OCI-LY3 (cell line): ENCODE results near the gene MRM2.

Experiments used
- EZH2phosphoT487 ChIP-seq: fragments of 200-600 bp; shearing (Covaris generic); IDR thresholded peaks from 2 replicates; pipeline ENCODE4 v1.6.1; 2018; ENCODE audit warnings: antibody characterized with exemption, mixed run types, low read depth
- TF ChIP-seq, protein P1 (sequence below): fragments of 200-600, 300-600 bp; sonication (generic); IDR thresholded peaks from 2 replicates; pipeline ENCODE4 v1.5.1; 2014; ENCODE audit warnings: antibody characterized with exemption, low read length, low read depth

DNA sequence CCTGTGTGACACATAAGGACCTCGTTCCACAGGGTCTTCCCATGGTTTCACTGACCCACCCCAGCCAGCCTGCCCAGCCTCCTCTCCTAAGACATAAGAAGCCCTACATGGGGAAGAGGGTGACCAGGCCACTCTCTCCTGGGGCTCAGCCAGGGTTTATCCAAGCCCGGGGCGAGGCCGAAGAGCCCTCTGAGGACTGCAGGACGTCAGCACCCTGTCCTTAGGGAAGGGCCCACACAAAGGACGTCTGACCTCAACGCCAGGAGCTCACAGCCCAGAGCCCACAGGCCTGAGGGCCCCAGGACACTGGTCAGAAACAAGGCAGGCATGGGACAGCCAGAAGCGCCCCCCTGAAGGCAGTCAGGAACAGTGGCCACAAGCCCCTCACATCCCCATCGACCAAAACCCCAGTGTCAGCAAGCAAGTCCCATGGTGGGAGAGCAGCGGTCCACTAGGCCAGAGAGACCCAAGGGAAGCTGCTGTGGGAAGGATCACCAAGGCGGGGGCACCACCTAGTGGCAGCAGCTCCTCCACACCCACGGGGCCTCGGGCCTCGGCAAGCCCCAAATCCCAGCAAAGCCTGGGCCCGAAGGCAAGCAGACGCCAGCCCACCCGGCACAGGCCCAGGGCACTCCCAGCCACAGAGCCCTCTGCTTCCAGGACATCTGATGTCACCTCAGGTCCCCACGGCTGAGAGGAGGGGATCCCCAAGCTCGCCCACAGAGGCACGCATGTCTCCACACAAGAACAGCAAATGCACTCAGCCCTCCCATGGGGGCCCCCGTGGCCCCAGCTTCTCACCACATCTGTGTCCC, 32.7 kb downstream of the MRM2 start:
- TF ChIP-seq, protein P1, sequence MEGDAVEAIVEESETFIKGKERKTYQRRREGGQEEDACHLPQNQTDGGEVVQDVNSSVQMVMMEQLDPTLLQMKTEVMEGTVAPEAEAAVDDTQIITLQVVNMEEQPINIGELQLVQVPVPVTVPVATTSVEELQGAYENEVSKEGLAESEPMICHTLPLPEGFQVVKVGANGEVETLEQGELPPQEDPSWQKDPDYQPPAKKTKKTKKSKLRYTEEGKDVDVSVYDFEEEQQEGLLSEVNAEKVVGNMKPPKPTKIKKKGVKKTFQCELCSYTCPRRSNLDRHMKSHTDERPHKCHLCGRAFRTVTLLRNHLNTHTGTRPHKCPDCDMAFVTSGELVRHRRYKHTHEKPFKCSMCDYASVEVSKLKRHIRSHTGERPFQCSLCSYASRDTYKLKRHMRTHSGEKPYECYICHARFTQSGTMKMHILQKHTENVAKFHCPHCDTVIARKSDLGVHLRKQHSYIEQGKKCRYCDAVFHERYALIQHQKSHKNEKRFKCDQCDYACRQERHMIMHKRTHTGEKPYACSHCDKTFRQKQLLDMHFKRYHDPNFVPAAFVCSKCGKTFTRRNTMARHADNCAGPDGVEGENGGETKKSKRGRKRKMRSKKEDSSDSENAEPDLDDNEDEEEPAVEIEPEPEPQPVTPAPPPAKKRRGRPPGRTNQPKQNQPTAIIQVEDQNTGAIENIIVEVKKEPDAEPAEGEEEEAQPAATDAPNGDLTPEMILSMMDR, result peak; percentile 45
- TF ChIP-seq EZH2phosphoT487, result no peak
